ENCODE results near the gene CLIC1.

The CLIC1 gene

DNA sequence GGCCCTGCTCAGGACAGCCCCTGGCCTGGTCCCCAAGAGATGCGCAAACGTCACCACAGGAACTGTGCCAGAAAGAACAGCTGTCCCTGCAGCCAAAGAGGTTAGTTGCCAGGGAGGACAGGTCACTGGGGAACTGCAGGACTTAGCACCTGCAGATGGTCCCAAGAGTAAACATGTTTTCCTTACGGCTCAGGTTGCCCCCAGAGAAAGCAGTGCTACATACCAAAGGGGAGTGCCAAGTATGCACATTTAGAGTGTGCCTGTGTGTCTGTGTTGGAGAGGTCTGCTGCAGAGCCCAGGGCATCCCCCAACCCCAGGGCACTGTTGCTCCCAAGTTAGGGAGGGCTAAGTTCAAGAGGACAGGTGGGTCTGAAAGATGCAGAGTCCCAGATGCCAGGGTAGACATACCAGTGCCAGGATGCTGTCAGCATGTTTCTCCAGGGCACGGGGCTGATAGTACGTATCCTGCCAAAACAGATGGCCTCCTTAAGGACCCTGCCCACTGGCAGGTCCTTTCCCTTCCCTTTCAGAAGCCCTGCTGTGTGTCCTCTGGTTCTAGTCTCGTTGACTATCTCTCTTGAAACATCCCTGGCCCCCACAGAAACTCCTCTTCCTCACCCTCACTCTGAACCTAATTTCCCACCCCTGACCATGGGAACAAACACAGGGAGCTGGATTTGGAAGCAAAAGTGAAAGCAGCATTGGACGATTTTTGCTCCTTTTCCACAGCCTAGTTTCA is 34.5 kb downstream of the CLIC1 start:
- no peak for DNase-seq (ENCODE audit: low read depth)

DNA sequence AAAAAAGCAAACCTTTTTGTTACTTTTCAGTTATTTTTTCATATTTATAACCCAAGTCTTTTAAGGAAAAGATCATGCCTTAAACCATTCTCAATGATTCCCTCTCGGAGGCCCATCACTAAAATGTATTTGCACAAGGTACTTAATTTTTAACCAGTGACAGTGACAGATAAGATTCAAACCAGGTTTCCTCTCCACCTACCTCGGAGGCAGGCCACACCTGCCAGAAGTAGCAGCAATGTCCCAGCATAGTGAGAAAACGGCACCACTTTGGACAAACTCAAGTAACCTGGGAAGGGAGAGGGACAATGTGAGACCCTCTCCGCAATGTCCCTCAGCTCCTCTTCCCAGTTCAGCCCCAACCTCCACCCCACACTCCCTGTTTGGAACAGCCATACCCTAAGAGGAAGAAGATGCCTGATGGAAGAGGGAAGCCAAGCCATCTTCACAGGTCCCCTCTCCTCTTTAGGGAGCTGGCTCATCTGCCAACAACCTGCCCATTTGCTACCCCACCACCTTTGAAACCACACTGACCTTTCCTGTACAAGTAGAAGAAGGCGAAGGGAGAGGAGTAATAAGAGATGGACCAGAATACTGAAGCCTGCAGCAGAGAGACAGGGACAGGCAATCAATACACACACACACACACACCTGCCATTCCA is 35.5 kb downstream of the CLIC1 start:
- no peak for DNase-seq (ENCODE audit: low read depth)

DNA sequence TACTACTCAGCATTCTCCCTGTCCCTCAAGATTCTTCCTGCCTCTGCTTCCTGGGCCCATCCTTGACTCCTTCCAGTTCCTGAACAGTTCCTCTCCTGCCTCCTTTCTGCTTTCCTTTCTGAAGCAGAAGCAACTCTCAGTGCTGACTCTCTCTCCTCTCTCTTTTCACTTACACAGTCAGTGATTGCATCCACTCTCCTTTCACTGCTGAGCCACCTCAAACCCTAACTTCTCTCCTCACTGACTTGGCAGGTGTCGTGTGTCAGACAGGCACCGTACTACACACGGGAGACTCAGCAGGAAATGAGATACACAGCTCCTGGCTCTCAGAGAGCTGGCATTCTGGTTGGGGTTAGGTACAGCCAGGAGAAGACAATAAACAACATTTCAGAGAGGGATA is 38.8 kb downstream of the CLIC1 start:
- DNase-seq (ENCODE audit: low read depth), result no peak

DNA sequence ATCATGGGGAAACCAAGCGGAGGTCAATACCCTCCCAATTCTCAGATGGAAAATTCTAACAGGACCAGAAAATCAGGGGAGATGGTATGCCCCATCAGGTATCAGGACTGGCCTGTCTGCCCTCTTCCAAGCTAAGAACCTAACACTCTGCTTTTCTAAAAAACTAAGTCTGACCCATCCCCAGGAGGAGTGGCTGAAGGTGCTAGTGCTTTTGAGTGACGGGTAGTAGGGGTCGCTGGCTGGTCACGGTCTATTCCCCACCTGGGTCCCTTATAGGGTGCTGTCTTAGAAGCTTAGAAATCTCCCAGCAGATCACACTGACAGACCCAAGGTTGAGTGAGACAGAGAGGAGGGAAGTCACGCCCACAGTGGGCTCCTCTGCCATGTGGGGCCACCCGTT is 42.8 kb downstream of the CLIC1 start:
- no peak for DNase-seq (ENCODE audit: low read depth)

DNA sequence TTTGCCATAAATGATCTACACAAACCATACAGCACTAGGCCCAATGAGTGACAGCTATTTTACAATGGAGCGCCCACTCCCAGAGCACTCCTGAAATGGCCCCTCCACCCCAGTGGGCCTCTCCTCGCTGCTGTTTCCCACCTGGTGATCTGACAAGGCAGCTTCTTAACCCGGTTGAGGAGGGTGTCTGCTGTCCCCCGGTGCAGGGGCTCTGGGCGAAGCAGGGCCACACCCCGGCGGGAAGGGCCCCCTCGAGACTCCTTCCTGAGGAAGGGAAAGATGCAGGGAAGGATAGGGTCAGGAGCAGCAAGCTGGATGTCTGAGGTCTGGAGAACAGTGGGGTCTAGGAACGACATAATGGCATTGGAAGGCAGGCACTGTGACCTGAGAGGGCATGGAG is 43.4 kb downstream of the CLIC1 start:
- no peak for DNase-seq (ENCODE audit: low read depth)

DNA sequence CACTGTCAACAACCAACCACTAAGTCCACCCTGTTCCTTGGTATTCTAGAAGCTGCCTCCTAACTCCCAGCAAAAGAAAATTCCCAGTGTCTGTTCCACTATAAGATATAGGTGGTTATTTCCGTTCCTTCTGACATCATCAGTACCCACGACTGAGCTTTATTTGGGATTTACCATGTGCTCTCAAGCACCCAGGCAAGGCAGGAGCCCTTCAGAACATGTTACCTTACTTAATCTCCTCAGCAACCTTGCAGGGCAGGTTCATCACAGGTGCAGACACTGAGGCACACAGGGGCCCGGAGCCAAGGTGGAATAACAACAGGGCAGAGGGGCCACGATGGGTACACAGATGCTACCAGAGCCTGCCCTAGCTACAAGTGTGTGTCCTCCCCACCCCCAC is 44.0 kb downstream of the CLIC1 start:
- DNase-seq (ENCODE audit: low read depth), result no peak

DNA sequence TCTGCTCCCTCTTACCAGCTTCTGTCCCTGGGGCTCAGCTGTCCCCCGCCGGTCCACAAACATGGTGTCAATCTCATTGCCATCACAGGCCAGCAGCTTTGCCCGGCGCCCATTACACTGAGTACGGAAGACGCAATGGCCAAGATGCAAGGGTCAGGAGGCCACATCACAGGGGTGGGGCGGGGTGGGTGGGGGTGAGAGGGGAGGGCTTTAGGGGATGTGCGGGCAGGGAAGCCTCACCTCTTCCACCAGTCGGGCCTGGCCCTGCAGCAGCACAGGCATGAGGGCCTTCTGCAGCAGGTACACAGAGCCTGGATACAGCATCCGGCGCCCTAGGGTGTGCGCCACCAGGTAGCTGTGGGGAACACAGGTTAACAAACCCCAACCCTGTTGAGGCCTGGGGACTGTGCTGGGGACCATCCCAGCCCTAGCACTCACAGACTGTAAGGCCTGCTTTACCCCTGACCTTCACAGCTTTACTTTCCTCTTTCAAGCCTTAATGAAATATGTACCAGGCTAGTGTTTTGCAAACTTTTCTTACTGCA is 44.7 kb downstream of the CLIC1 start:
- DNase-seq (ENCODE audit: low read depth), result no peak

DNA sequence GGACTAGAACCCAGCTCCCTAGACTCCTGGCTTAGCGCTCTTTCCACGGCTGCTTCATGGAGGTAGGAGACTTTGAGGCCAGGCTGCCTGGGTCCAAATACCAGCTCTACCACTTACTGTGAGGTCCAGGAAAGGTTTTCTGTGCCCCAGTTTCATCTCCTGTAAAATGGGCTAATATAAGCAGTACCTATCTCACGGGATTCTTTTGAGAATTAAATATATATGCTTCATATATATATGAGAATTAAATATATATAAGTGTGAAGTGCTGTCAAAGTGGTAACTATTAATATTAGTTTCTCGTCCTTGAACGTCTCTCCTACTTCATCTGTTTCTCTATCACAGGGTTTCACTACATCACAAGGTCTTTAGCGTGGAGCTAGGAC is 45.3 kb downstream of the CLIC1 start:
- DNase-seq (ENCODE audit: low read depth), result no peak

DNA sequence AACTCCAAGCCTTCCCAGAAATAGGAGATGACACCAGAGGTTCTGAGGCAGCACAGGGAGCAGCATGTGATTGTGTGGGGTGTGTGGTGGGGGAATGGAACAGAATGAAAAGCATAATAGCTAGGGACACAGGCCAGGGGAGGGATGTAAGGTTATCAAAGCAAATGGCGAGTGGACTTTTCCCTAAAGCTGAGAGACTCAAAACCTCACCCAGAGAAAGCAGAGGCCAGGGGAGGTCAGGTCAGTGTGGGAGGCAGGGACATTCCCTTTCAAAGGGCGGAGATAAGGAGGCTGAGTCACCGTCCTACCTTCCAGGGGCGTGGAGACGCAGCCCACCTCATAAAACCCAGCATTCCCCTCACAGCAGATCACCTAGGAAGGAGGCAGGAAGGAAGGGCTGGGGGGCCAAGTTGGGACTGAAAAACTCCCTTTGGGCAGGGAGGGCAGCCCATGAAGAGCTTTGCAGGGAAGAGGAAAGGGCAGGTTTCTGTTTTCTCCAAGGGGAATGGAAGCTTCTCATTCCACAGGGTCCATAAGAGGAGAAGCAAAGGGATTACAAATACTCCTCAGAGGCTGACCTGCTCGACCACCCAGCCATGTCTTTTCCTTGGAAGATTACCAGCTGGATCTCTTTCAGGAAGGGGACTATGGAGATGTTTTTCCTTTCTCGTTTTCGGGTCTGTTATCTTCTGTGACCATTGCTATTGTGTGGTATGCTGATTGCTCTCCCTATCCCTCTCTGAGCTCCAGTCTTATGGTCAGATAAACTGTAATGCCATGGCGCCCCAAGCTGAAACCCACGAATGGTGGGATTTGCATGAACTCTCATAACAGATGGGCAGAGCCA is 45.9 kb downstream of the CLIC1 start:
- DNase-seq (ENCODE audit: low read depth), result no peak

DNA sequence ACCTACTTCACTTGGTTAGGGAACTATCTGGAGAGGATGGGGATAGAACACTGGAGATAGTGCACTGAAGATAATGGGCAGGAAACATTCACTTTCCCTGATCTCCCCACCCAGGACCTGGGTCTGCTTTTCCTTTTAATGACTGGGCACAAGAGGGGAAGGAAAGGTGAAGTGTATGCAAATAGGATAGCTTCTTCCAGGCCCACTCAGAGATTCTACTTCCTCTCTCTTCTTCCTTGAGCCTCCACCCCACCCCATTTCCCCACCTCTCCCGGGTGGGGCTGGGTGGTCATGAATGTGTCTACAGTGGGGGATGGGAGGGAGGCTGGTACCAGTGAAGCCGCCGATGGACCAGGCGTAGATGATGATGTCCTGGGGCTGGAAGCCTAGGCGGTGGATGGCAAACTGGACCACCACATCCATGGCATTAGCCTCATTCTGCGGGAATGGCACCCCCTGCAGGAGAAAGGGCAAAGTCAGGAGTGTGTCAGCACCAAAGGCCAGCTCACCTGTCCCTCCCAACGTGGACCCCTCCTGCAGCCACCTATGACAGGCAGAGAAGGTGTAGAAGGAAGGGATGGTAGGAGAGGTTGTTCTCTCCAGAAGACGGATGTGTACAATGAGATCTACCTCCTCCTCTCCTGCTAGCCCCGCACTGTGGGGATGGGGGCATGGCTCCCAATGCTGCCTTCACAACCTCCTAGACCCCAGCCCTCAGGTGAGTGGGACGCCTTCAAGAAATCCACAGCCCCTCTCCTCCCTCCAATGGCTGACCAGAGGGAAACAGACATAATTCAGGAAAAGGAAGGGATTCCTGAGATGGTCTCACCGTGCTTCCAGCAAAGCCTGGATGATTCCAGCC is 46.9 kb downstream of the CLIC1 start:
- no peak for DNase-seq (ENCODE audit: low read depth)

DNA sequence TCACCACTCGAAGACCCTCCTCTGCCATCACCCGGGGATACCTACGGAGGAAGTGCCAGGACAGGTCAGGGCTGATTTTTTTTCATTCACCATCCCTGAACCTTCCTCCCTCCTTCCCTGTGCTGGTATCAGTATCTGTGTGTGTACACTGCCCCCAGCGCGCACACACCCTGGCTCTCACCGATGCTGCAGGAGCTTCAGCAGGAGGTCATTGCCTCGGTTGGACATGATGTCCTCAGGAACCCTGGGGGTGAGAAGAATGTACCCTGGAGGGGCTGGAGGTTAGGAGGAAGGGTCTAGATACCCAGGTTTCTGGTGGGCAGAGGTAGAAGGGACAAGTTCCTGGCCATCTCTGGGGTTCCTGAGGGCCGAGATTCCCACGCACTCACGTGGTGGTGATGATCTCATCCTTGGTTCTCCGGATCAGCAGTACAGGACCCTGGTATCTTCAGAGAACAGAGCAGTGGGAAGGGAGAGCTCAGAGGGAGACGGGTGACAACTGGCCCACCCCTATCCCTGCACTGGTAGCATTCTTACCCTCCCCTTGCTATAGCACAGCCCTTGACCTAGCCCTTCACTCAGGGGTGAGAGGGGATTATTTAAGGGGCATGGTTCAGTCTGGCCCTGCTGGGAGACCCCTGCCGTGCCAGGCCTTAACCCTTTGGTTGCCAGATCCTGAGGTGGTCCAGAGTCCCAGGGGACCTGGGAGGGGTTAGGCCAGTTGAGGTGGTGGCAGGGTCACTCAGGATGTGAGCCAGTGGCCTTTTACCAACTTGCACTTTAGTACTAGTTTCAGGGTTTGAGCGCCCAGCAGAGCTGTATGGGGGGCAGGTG is 48.3 kb downstream of the CLIC1 start:
- no peak for DNase-seq (ENCODE audit: low read depth)

DNA sequence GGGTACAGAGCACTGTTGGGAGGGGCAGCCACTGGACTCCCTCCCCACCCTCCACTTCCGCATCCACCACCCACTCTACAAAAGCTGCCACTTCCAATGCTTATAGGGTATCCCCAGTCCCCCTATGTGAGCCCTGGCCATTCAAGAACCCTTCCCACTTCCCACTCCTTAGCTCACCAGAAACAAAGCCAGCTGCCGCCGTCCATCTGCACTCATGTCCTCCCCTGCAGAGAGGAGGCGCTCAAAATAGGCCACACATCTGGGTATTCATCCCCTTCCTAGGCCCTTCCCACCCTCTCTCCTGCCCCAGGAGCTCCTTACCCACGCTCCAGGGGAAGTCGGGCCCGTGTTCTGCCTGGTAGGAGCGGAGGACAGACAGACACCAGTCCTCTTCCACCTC is 49.0 kb downstream of the CLIC1 start:
- DNase-seq (ENCODE audit: low read depth), result no peak

DNA sequence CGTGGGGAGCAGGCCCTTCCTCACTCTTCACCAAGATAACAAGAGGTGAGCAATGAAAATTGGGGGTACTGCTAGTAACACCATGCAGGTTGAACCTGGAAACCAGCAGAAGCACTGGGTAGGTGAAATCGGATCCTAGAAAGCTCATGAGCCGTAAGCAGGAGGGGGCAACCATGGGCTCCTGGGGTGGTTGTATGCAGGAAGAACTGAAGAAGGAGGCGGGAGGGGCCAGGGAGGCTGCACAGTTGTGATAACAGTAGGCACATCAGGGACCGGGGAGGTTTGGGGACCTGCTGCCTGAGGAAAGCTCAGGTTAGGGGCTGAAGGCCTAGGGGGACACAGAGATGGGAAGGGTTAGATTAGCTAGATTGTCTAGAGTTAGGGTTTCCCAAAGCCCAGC is 49.8 kb downstream of the CLIC1 start:
- DNase-seq (ENCODE audit: low read depth), result no peak

DNA sequence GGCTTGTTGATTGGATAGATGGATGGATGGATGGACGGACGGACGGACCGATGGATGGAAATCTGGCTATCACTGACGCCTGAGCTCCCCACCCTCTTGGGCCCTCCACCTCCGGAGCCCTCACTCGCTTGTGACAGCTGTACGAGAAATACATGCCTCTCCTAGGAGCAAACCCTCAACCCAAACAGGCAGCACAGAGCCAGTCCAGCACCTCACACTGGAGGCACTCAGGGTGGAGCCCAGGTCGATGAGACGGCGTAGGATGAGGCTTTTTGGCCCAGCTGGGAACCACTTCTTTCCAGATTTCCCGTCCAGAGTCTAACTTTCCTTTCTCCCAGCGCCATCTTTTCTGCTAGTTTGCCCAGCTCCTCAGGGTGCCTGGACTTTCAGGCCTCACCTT is 52.7 kb downstream of the CLIC1 start:
- DNase-seq (ENCODE audit: low read depth), result no peak

DNA sequence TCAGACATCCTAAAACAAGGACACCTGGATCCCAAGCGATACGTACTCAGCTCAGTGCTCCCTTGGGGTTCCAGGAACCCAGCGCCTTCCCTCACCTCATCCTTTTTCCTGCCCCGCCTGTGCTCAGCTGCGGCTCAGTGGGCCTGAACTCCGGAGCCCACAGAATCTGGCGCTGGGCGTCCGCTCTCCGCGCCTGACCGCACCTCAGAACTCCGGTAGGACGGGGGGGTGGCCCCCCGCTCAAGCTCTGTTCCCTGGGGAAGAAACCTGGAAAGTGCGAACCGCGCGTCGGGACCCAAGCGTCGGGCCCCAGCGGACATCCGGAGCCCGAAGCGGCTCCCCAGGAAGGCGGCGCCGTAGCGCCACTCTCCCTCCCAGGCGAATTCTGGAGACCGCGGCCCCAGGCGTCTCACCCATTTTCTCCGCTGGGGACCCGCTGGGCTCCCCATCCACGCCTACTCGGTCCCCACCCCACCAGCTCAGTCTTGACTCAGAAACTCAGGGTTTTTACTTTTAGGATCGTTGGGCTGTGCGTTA is 55.1 kb downstream of the CLIC1 start:
- DNase-seq (ENCODE audit: low read depth), result no peak

Data from activated T-cell treated with anti-CD3 and anti-CD28 coated beads for 24 hours (primary cell).